B cell (primary cell): ENCODE measurements around the gene EXOC7. TPM values are rescaled to one million over a fixed set of nuclear protein-coding genes. Genes with fewer than 3 reads are reported as not detected.

Source experiments
- ATAC-seq: fragments of 200-7000 bp; cut with Tn5 transposase; one replicate; pipeline ENCODE4 v1.10.0; 2021; ENCODE audit warnings: low read depth, mild to moderate bottlenecking, moderate number of reproducible peaks, moderate library complexity
- CTCF ChIA-PET: fragments of 350-600 bp; sonication (Branson Sonifier 250); formaldehyde crosslinking; loops from one replicate; lab custom pipeline; 2021; ENCODE audit warnings: antibody characterized with exemption, inconsistent platforms; lab: Charles Lee
- POLR2A ChIA-PET: fragments of 350-600 bp; sonication (Branson Sonifier 250); formaldehyde crosslinking; loops from one replicate; lab custom pipeline; 2021; ENCODE audit warnings: antibody characterized with exemption; lab: Charles Lee
- DNase-seq: peaks from one replicate; pipeline ENCODE4 v3.0.0; 2013
- H2AFZ ChIP-seq: 2 replicates; pipeline ENCODE4 v1.6.1; 2012; ENCODE audit warnings: mild to moderate bottlenecking, low read depth, low read length; ENCODE audit not compliant: insufficient read depth, poor library complexity, severe bottlenecking
- H3K27ac ChIP-seq, 2 donors: 1 replicate in 1 of 2; 2 replicates in 1 of 2; pipeline ENCODE4 v1.5.1; 2012 to 2013; ENCODE audit warnings: low read length in 2 of 2, mild to moderate bottlenecking in 2 of 2, moderate library complexity in 1 of 2
- H3K27me3 ChIP-seq, 4 experiments: fragments of 200-600 bp in 1 of 4; sonication (generic) in 1 of 4; replicated peaks in 1 of 4; 1 replicate in 2 of 4; 2 replicates in 2 of 4; pipeline versions ENCODE4 v1.6.1 to v1.7.0; 2013 to 2016; ENCODE audit warnings: low read length in 3 of 4, mild to moderate bottlenecking in 2 of 4, mixed read lengths in 1 of 4, moderate library complexity in 1 of 4; ENCODE audit not compliant: insufficient read depth in 4 of 4, control insufficient read depth in 3 of 4; ENCODE audit errors: control extremely low read depth in 1 of 4
- H3K36me3 ChIP-seq, 2 experiments: replicated peaks in 1 of 2; 1 replicate in 1 of 2; 2 replicates in 1 of 2; pipeline versions ENCODE4 v1.6.1 to v1.7.1; 2013; ENCODE audit warnings: low read length in 1 of 2; ENCODE audit not compliant: insufficient read depth in 2 of 2, control insufficient read depth in 1 of 2; ENCODE audit errors: control extremely low read depth in 1 of 2, extremely low read depth in 1 of 2
- H3K4me1 ChIP-seq, 2 donors: fragments of 200-600 bp in 1 of 2; sonication (generic) in 1 of 2; 1 replicate in 1 of 2; 2 replicates in 1 of 2; pipeline versions ENCODE4 v1.5.1 to v1.6.1; 2013 to 2017; ENCODE audit warnings: low read length in 2 of 2; ENCODE audit not compliant: control insufficient read depth in 2 of 2, insufficient read depth in 2 of 2
- H3K4me2 ChIP-seq: replicated peaks from 2 replicates; pipeline ENCODE3; 2012; ENCODE audit warnings: mild to moderate bottlenecking, low read depth, low read length; ENCODE audit not compliant: poor library complexity, severe bottlenecking
- H3K4me3 ChIP-seq, 5 experiments: fragments of 200-600 bp in 1 of 5; sonication (generic) in 1 of 5; 1 replicate in 3 of 5; 2 replicates in 2 of 5; pipeline versions ENCODE4 v1.5.1 to v1.7.0; 2011 to 2016; ENCODE audit warnings: low read length in 4 of 5, mild to moderate bottlenecking in 4 of 5, low read depth in 2 of 5, control low read depth in 1 of 5, moderate library complexity in 1 of 5; ENCODE audit not compliant: insufficient read depth in 1 of 5; ENCODE audit errors: control extremely low read depth in 1 of 5, extremely low read depth in 1 of 5
- H3K79me2 ChIP-seq: fragments of 200-600 bp; sonication (generic); one replicate; pipeline ENCODE4 v1.6.0; 2016; ENCODE audit warnings: low read length; ENCODE audit not compliant: control insufficient read depth, insufficient read depth
- H3K9ac ChIP-seq: fragments of 200-600 bp; sonication (generic); 2 replicates; pipeline ENCODE4 v1.6.1; 2017; ENCODE audit warnings: mild to moderate bottlenecking, low read length, moderate library complexity
- H3K9me3 ChIP-seq, 3 donors: one replicate each; pipeline versions ENCODE4 v1.6.1 to v1.7.1; 2013; ENCODE audit warnings: low read length in 2 of 3; ENCODE audit not compliant: control insufficient read depth in 2 of 3, insufficient read depth in 1 of 3; ENCODE audit errors: control extremely low read depth in 1 of 3
- H4K20me1 ChIP-seq: 2 replicates; pipeline ENCODE4 v1.6.0; 2012; ENCODE audit warnings: mild to moderate bottlenecking, low read length; ENCODE audit not compliant: insufficient read depth, control insufficient read depth, poor library complexity, severe bottlenecking
- H3K27ac Mint-ChIP-seq: one replicate; pipeline ENCODE4 v1.8.0; 2021; ENCODE audit warnings: mixed read lengths
- H3K27me3 Mint-ChIP-seq: one replicate; pipeline ENCODE4 v1.8.0; 2021; ENCODE audit warnings: mixed read lengths
- H3K4me1 Mint-ChIP-seq: one replicate; pipeline ENCODE4 v1.8.0; 2021; ENCODE audit warnings: mixed read lengths
- H3K4me3 Mint-ChIP-seq: one replicate; pipeline ENCODE4 v1.8.0; 2021; ENCODE audit warnings: mixed read lengths
- H3K9me3 Mint-ChIP-seq: one replicate; pipeline ENCODE4 v1.8.0; 2022; ENCODE audit warnings: mixed read lengths; ENCODE audit not compliant: insufficient read depth
- CTCF ChIP-seq: fragments of 200-600 bp; IDR thresholded peaks from one replicate; pipeline ENCODE4 v1.8.0; 2022; ENCODE audit warnings: antibody characterized with exemption, mild to moderate bottlenecking
- EZH2 ChIP-seq: IDR thresholded peaks from 2 replicates; pipeline ENCODE4 v1.6.1; 2012; ENCODE audit warnings: borderline replicate concordance, low read depth, mild to moderate bottlenecking, moderate library complexity, low read length; ENCODE audit not compliant: insufficient read depth, poor library complexity, severe bottlenecking
- WGBS: methylation state at CpG from one replicate; pipeline ENCODE4 v1.1.5; 2013; ENCODE audit warnings: missing lambda C conversion rate; ENCODE audit not compliant: insufficient coverage; 5-methylcytosine and 5-hydroxymethylcytosine counted together
- intact Hi-C: fragments of 100-400 bp; cut with micrococcal nuclease; formaldehyde crosslinking; loops from one replicate; pipeline ENCODE4 v1.10.0; 2022
- polyA plus RNA-seq: library from polyadenylated mRNA; depleted of rRNA; stranded (reverse); fragments of >200 nt; gene quantifications from 2 replicates; pipeline ENCODE4 v1.2.3, GENCODE V29; 2012
- total RNA-seq, 2 donors: library from RNA; stranded (reverse); fragments of 120-200 nt in 1 of 2; gene quantifications; 1 replicate in 1 of 2; 2 replicates in 1 of 2; pipeline versions ENCODE4 v1.2.3 to v1.2.4, GENCODE V29; 2013 to 2022

Gene EXOC7
- total and polyA plus RNA-seq, 2 donors (not counting 1 experiment from before 2014, with no cell fraction given) = 105 to 194 TPM

- Histone ChIP-seq H3K4me1 (peaks cover 9 to 16% of the 10 kb centered on the region in 2 donors), H3K4me2 (no peak overlapping the region), H3K4me3 (no peak overlapping the region), H3K36me3 (no peaks in the 10 kb centered on the region), H3K27ac (no peak overlapping the region), H4K20me1 (no peaks in the 10 kb centered on the region), H3K9me3 (no peaks in the 10 kb centered on the region), H2AFZ (no peak overlapping the region), H3K79me2 (peaks cover 17% of the 10 kb centered on the region), H3K27me3 (no peaks in the 10 kb centered on the region), H3K9ac (no peak overlapping the region)
- TF ChIP-seq EZH2 (no peak), CTCF (peak; percentile 40)
- DNase-seq (no peak), ATAC-seq (no peak)
- H3K4me3 Mint-ChIP-seq = no peak overlapping the region
- no peaks in the 10 kb centered on the region for H3K9me3 Mint-ChIP-seq
- H3K4me1 Mint-ChIP-seq = peaks cover 14% of the 10 kb centered on the region
- no peaks in the 10 kb centered on the region for H3K27me3 Mint-ChIP-seq
- ChIA-PET CTCF (no interaction called here), POLR2A (no interaction called here)
- intact Hi-C loops = no loop called here
- WGBS = no CpG with 5 or more reads among the region's 6 CpGs
- no peak overlapping the region for H3K27ac Mint-ChIP-seq
Measured at GRCh38 chr17:76107509-76107908, 3.9 kb upstream of the EXOC7 start.

GRCh38 chr17:76106703-76107102 is 3.1 kb upstream of the EXOC7 start:
- Histone ChIP-seq H3K4me2 (no peak overlapping the region), H3K4me3 (no peak overlapping the region), H3K27me3 (no peaks in the 10 kb centered on the region), H3K9ac (no peak overlapping the region), H4K20me1 (no peaks in the 10 kb centered on the region), H2AFZ (peak overlapping the region; percentile 58), H3K4me1 (peaks cover 11 to 22% of the 10 kb centered on the region in 2 donors), H3K27ac (no peak overlapping the region), H3K9me3 (no peaks in the 10 kb centered on the region), H3K36me3 (peaks cover 0 to 7% of the 10 kb centered on the region in 2 experiments), H3K79me2 (peaks cover 17% of the 10 kb centered on the region)
- no peaks in the 10 kb centered on the region for H3K9me3 Mint-ChIP-seq
- no peaks in the 10 kb centered on the region for H3K27me3 Mint-ChIP-seq
- no peak for DNase-seq
- no peak for ATAC-seq
- no peak overlapping the region for H3K27ac Mint-ChIP-seq
- intact Hi-C loops = no loop called here
- CTCF ChIA-PET = interaction anchor here (0.7 to 1.5 kb wide), 3 partner anchors 12 to 191 kb away, joined by 3 to 6 read pairs (median 5); no protein-coding TSS in a partner anchor
- no CpG with 5 or more reads among the region's 3 CpGs for WGBS
- TF ChIP-seq CTCF = no peak
- no peak for TF ChIP-seq EZH2
- H3K4me1 Mint-ChIP-seq = peaks cover 16% of the 10 kb centered on the region
- POLR2A ChIA-PET = interaction anchor here (0.5 kb wide), 1 partner anchor 251 kb away, joined by 7 read pairs; the partner anchor contains the start of gene WBP2
- peak overlapping the region; percentile 16 for H3K4me3 Mint-ChIP-seq
